DMS53 (cell line): ENCODE data around the gene SETD2.
"Not testable (repeated sequence)": the region's sequence is repeated elsewhere in the genome, so short reads cannot be mapped to it uniquely, and the experiment has no call there.

ENCODE experiments used
- DNase-seq: peaks from one replicate; lab custom pipeline; 2025; lab: John Stamatoyannopoulos, UW

SETD2 gene

GRCh38 chr3:47031041-47031440 lies 132.9 kb downstream of the SETD2 start:
- not testable (repeated sequence) for DNase-seq

- no peak for DNase-seq
These were observed 135.2 kb downstream of the SETD2 start for GRCh38 chr3:47028667-47029066.

GRCh38 chr3:47028146-47028545 lies 135.8 kb downstream of the SETD2 start:
- no peak for DNase-seq

- DNase-seq = not testable (repeated sequence)
These were observed 137.5 kb downstream of the SETD2 start for GRCh38 chr3:47026432-47026831.

GRCh38 chr3:47024932-47025331 lies 139.0 kb downstream of the SETD2 start:
- no peak for DNase-seq

GRCh38 chr3:47022641-47023071 lies 141.3 kb downstream of the SETD2 start:
- peak; percentile 18 for DNase-seq

- DNase-seq = no peak
These were observed 143.6 kb downstream of the SETD2 start for GRCh38 chr3:47020311-47020710.

GRCh38 chr3:47019201-47019600 lies 144.7 kb downstream of the SETD2 start:
- DNase-seq = peak; percentile 1

- no peak for DNase-seq
These were observed 145.7 kb downstream of the SETD2 start for GRCh38 chr3:47018269-47018611.

- peak; percentile 2 for DNase-seq
These were observed 146.2 kb downstream of the SETD2 start for GRCh38 chr3:47017504-47018268.

- DNase-seq = no peak
These were observed 146.9 kb downstream of the SETD2 start for GRCh38 chr3:47016934-47017435.

- DNase-seq = no peak
These were observed 147.6 kb downstream of the SETD2 start for GRCh38 chr3:47016086-47016933.

- no peak for DNase-seq
These were observed 148.8 kb downstream of the SETD2 start for GRCh38 chr3:47015151-47015550.

GRCh38 chr3:47014036-47014435 lies 149.9 kb downstream of the SETD2 start:
- no peak for DNase-seq

GRCh38 chr3:47013231-47013630 lies 150.7 kb downstream of the SETD2 start:
- no peak for DNase-seq

GRCh38 chr3:47012342-47013230 lies 151.3 kb downstream of the SETD2 start:
- no peak for DNase-seq

GRCh38 chr3:47011371-47011770 lies 152.5 kb downstream of the SETD2 start:
- no peak for DNase-seq

GRCh38 chr3:47010910-47011309 lies 153.0 kb downstream of the SETD2 start:
- no peak for DNase-seq

- no peak for DNase-seq
These were observed 153.7 kb downstream of the SETD2 start for GRCh38 chr3:47010111-47010712.

GRCh38 chr3:47009225-47010110 lies 154.4 kb downstream of the SETD2 start:
- no peak for DNase-seq

GRCh38 chr3:47008851-47009224 lies 155.1 kb downstream of the SETD2 start:
- DNase-seq = no peak
